Activated T-helper 9 cell treated with anti-CD3 and anti-CD28 coated beads, Interleukin-2, amount 50 U/mL, for 16 hours (primary cell): ENCODE measurements around the gene UBTD2.

Experiments
- DNase-seq: peaks from one replicate; pipeline ENCODE4 v3.0.0-alpha.2; 2020; ENCODE audit warnings: low read depth

UBTD2 gene

DNA sequence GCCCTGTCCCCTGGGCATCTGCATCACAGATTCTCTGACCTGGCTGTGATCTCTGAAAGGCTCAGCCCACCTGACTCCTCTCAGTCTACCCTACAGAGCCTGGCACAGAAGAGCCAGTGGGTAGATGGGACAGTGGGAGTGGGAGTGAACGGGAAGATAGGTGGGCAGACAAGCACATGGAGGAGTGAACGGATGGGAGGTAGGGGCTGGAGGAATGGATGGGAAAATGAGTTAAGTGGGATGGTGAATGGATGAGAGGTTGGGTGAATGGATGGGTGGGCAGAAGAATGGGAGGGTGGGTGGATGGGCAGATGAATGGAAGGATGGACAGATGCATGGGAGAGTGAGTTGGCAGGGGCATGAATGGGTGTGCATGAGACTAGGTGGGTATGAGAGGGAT is 114.3 kb downstream of the UBTD2 start:
- no peak for DNase-seq

GRCh38 chr5:172168311-172168710 is 115.3 kb downstream of the UBTD2 start:
- DNase-seq = no peak

- DNase-seq = no peak
Measured at GRCh38 chr5:172167895-172168294, 115.7 kb downstream of the UBTD2 start.

DNA sequence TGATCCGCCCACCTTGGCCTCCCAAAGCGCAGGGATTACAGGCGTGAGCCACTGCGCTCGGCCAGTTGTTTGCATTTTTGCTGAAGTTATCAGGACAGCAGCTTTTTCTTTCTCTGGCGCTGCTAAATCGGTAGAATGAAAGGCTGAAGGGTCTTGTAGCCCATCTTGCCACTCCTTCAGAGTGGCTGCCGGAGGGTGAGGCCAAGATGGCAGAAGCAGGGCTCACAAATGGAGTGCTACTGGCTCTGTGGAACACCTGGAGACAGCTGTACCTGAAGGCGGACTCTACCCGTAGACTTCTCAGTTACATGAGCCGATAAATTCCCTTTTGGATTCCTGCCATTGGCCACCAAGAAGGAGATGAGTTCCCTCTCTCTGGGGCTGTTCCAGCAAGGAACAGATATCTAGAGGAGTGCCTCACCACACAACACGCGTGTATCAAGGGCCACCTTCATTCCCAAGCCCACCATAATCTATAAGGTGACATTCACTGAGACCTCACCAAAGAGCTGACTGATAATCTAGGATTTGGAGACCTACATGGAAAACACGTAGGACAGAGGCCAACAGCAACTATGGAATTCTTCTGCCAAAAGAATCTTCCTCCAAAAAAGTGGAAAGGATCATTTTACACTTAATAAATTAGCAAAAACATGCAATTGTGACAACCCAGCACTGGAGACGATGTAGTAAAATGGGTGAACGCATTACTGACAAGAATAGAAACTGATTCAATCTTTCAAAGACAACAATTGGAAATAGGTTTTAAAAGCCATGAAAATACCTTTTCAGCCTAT is 117.3 kb downstream of the UBTD2 start:
- no peak for DNase-seq

- DNase-seq = no peak
Measured at GRCh38 chr5:172165465-172165864, 118.1 kb downstream of the UBTD2 start.

DNA sequence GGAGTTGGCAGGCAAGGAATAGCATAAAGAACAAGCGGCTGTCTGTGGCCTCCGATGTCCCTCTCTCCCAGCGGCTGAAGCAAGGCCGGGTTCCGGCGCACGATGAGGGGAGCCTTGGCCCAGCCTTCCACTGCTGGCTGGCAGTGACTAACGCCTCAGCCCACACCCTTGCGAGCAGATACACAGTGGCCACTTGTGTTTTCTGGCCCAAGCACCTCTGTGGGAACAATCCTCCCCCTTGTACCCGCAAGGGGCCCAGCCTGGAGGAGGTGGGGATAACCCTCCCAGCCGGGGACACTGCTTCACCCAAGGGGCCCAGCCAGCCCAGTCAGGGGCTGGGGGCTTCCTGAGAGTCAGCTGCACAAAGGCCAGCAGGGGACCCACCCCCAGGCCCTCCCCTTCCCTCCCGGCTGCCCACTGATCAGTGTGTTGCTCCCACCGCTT is 118.8 kb downstream of the UBTD2 start:
- DNase-seq = no peak

DNA sequence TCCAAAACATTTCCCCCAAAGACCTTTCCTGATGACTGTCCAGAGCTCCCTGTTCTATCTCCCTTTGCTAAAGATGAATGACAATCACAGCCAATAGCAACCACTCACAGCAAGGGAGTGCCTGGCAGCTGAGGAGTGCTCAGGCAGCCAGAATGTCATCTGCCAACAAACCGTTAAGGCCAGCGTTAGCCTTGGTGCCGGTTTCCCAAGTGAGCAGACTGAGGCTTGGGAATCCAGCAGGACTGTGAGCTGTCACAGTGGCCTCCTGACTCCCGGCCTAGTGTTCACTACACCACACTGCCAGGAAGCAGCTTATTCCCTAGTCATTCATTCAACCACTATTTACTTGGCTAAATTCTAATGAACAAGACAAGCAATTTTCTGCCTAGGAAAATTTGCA is 120.2 kb downstream of the UBTD2 start:
- no peak for DNase-seq

GRCh38 chr5:172162987-172163343 is 120.6 kb downstream of the UBTD2 start:
- DNase-seq = no peak

GRCh38 chr5:172162323-172162986 is 121.1 kb downstream of the UBTD2 start:
- DNase-seq = no peak

GRCh38 chr5:172160506-172160905 is 123.1 kb downstream of the UBTD2 start:
- DNase-seq = no peak
